NCI-H446 (cell line): ENCODE results near the gene OR2T29.
"Not testable (repeated sequence)": the region's sequence is repeated elsewhere in the genome, so short reads cannot be mapped to it uniquely, and the experiment has no call there.

Experiments used
- DNase-seq, 2 experiments: peaks; one replicate each; lab custom pipeline; 2025; lab: John Stamatoyannopoulos, UW

OR2T29 gene, protein sequence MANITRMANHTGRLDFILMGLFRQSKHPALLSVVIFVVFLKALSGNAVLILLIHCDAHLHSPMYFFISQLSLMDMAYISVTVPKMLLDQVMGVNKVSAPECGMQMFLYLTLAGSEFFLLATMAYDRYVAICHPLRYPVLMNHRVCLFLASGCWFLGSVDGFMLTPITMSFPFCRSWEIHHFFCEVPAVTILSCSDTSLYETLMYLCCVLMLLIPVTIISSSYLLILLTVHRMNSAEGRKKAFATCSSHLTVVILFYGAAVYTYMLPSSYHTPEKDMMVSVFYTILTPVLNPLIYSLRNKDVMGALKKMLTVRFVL

GRCh38 chr1:248562672-248563071, at the start of gene OR2T29:
Gene OR2T29, minus strand, starts transcription at chr1:248562772. Its CDS starts 3,281 bp downstream, at chr1:248559491.
- not testable (repeated sequence) for DNase-seq

DNA sequence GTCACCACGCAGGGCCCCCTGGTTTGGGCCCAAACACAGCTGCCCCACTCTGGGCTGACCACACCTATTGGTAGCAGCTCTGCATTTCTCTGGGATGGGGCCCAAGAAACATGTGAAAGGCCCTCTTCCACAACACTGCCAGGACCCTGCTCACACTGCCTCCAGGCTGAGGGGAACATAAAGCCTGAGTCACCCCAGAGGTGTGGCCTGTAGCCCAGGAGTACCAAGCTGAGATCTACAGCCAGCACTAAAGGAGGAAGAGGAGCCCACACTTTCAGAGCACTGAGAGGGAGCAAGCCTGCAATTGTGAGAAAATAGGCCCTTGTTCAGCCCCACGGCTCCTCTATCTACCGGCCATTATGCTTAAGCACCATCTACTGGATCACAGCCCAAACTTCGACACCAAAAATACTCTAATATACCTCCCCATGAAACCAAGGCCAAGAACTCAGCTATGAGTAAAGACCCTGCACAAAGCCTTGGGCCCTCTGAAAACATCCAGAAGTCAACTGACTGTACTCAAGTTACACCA, 49.4 kb upstream of the OR2T29 start:
- DNase-seq, result no peak

GRCh38 chr1:248610301-248610700, 47.7 kb upstream of the OR2T29 start:
- DNase-seq, result no peak

DNA sequence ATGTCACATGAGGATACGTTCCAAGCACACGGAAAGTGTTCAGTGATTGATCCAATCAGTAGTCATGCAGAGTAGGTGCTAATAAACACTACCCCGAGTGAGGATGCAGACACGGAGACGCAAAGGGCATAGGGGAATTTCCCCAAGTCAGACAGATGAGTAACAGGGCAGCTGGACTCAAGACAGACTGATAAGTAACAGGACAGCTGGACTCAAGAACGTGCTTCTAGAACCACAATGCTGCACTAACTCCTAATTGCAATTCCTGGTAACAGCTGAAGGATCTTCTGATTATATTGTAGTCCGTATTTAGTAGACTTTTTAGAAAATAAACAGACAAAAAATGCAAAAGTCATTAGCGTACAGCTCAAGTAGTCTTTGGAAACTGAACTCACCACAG, 36.8 kb upstream of the OR2T29 start:
- no peak for DNase-seq

DNA sequence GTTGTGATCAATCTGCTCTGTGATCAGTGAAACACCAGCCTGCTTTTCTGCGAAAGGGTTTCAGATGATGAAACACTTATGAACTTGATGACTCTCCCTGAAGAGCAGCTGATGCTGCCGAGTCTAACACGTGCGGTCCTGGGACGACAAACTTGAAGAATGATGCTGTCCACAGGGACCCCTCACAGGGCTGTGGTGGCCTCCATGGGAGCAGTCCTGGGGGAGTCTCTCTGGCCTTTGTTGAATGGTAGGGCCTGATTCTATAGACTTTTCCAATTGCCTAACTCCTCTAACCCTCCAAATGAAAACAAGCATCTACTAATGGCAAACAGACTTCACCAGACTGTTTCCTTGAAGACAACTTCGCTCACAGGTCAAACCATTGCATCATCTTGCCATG, 35.0 kb upstream of the OR2T29 start, which contains the start of gene OR2T10:
TSS of gene OR2T10 (minus strand) at position 112 of the 400 bp plus-strand sequence. CDS start 3,932 bp downstream, outside the sequence.
- no peak for DNase-seq

- no peak for DNase-seq
Measured at GRCh38 chr1:248596615-248597014, 34.0 kb upstream of the OR2T29 start.

GRCh38 chr1:248593226-248593625, 30.7 kb upstream of the OR2T29 start:
- DNase-seq, result no peak

- DNase-seq, result no peak
Measured at GRCh38 chr1:248592655-248593054, 30.1 kb upstream of the OR2T29 start.

DNA sequence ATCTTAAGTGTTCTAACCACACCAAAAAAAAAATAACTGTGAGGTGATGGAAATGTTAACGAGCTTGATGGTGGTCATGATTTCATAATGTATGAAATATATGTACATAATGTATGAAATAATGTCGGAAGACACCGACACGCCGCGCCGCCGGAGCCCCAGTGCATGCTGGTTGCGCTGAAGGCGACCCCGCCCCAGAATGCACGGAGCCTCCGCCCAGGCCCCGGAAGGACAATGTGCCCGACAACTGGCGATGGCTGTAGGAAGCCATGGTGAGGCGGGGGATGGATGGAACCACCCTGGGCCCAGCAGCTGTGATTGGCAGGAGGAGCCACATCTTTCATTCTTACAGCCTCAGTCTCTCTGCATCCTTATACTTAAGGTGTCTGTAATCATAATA, 27.5 kb upstream of the OR2T29 start:
- DNase-seq, result no peak

GRCh38 chr1:248589334-248589733, 26.8 kb upstream of the OR2T29 start:
- no peak for DNase-seq

DNA sequence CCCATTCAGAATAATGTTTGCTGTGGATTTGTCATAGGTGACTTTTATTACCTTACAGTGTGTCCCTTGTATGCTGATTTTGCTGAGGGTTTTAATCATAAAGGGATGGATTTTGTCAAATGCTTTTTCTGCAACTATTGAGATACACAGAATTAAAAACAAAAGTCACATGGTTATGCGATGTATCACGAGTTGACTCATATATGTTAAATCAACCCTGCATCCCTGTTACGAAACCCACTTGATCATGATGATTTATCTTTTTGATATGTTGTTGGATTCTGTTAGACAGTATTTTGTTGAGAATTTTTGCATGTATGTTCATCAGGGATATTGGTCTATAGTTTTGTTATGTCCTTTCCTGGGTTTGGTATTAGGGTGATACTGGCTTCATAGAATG, 22.7 kb upstream of the OR2T29 start:
- DNase-seq, result no peak

DNA sequence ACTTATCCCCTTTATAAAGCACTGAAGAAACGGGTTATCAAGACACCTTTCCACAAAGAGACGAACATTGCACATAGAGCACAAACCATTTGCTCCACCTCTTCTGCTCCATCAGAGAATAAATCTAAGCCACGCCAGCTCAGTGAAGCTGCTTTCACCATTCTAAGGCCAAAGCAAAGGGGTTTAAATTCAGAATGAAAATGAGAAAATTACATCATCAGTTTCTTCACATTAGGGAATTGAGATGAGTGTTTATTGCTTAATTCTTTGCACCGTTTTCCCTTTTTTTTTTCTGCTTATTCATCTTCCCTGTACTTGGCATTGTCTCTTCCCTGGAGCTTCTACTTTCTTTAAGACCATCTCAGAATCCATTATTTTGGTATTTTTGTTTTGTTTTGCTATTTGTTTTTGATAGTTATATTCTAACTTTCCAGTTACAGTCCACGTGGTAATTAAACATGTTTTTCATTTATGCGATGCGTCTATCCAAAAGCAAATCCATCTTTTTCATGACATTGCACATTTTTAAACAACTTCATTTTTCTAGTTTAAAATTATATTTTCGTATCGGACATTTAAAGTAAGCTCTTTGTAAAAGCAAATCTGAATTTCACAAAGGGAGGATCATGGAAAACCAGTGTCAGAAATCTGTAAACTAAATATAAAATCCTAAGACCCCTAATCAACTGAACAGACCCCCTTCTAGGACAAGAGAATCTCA, 13.8 kb upstream of the OR2T29 start:
- no peak for DNase-seq

- not testable (repeated sequence) for DNase-seq
Measured at GRCh38 chr1:248574657-248575056, 12.1 kb upstream of the OR2T29 start, which contains the start of gene OR2T34. Gene OR2T34, minus strand, starts transcription at chr1:248574757. Its CDS starts 0 bp downstream, at chr1:248574757.

DNA sequence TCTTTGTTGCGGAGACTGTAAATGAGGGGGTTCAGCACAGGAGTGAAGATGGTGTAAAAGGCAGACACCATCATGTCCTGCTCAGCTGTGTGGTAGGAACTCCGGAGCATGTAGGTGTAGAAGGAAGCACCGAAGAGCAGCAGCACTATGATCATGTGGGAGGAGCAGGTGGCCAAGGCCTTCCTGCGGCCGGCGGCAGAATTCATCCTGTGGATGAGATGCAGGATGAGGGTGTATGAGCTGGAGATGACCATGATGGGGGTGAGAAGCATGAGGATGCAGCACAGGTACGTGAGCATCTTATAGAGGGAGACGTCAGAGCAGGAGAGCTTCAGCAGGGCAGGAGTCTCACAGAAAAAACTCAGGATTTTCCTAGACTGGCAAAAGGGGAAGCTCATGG, 11.3 kb upstream of the OR2T29 start:
- not testable (repeated sequence) for DNase-seq

DNA sequence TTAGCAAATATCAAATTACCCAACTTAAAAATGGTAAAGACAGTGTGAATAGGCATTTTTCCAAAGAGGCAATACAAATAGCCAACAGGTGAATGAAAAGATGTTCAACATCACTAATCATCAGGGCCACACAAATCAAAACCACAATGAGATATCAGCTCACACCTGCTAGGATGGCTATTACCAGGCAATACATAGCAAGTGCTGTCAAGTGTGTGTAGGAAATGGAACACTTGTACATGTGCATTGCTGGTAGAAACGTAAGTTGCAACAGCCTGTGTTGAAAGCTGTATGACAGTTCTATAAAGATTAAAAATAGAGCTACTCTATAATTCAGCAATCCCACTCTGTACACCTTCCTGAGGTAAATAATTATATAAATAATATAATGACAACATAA, 9.5 kb upstream of the OR2T29 start:
- DNase-seq, result not testable (repeated sequence)

DNA sequence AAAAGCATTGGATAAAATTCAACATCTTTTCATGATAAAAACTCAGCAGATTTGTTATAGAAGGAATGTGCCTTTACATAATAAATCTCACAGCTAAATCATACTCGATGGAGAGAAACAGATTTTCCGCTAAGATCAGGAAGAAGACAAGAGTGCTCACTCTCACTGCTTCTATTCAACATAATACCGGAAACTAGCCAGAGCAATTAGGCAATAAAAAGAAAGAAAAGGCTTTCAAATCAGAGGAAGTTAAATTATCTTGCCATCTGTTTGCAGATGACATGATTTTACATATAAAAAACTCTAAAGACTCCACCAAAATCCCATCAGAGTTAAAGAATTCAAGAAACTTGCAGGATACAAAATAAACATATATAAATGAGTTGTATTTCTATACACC, 8.2 kb upstream of the OR2T29 start:
- not testable (repeated sequence) for DNase-seq

DNA sequence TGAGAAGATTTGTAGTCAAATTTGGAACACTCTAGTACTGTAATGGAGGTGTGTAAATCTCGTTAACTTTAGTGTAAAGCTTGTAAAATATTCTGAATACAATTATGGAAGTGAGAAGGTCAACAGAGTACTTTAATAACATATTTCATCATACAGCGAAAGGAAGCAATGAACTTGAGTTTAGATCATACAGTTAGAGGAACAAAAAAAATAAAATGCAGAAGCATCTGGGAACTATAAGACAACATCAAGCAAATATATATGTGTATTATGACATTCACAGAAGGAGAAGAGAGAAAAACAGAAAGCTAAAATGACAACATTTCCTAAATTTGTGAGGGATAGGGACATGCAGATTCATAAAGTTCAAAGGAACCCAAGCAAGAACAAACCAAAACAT, 6.5 kb upstream of the OR2T29 start:
- DNase-seq, result not testable (repeated sequence)

GRCh38 chr1:248565530-248566373, 3.2 kb upstream of the OR2T29 start:
- DNase-seq, result not testable (repeated sequence)

- DNase-seq, result not testable (repeated sequence)
Measured at GRCh38 chr1:248551027-248551426, 11.5 kb downstream of the OR2T29 start.

DNA sequence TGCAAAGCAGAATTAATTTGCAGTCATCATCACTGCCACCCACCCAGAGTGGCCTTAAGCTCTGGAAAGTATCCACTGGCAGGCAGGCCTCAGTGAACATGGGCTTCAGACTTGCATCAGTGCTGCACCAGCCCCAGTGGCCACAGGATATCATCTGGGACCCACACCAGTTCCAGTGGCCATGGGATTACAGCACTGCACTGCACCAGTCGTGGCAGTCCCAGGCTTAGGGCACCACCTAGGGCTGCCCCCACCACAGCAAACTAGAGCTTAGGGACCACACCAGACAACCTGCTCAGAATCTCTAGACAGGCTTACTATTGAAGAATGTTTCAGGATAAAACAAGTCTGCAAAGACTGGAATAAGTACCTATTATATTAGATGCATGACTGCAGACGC, 15.2 kb downstream of the OR2T29 start:
- DNase-seq, result not testable (repeated sequence)

GRCh38 chr1:248537449-248537848, 25.1 kb downstream of the OR2T29 start:
- not testable (repeated sequence) for DNase-seq

- DNase-seq, result no peak
Measured at GRCh38 chr1:248521856-248522255, 40.7 kb downstream of the OR2T29 start.
